SHP77 treated with DMSO at 0.1 percent for 48 hours (cell line): ENCODE measurements around the gene ARHGEF19.
"Not testable (repeated sequence)": the region's sequence is repeated elsewhere in the genome, so short reads cannot be mapped to it uniquely, and the experiment has no call there.

Source experiments
- DNase-seq: peaks from one replicate; lab custom pipeline; 2025; lab: John Stamatoyannopoulos, UW

ARHGEF19 gene

GRCh38 chr1:16212251-16212961 lies at the start of gene ARHGEF19:
Gene ARHGEF19 (minus strand): TSS chr1:16212652. CDS start chr1:16209054, 3,598 bp downstream.
- no peak for DNase-seq

DNA sequence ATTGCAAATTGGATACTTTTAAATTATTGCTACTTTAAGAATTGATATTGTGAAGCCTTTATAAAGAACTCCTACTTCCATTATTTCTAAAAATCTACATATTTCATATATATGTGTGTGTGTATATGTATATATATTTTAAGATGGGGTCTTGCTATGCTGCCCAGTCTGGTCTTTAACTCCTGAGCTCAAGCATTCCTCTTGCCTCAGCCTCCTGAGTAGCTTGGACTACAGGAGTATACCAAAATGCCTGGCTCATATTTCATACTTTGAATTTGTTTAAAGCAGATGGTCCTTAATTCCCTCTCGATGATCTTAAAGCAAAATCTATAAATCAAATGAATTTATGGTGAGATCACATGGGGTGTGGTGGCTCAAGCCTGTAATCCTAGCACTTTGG lies 49.6 kb upstream of the ARHGEF19 start:
- no peak for DNase-seq

- no peak for DNase-seq
Observed at GRCh38 chr1:16260814-16261213, 48.4 kb upstream of the ARHGEF19 start.

DNA sequence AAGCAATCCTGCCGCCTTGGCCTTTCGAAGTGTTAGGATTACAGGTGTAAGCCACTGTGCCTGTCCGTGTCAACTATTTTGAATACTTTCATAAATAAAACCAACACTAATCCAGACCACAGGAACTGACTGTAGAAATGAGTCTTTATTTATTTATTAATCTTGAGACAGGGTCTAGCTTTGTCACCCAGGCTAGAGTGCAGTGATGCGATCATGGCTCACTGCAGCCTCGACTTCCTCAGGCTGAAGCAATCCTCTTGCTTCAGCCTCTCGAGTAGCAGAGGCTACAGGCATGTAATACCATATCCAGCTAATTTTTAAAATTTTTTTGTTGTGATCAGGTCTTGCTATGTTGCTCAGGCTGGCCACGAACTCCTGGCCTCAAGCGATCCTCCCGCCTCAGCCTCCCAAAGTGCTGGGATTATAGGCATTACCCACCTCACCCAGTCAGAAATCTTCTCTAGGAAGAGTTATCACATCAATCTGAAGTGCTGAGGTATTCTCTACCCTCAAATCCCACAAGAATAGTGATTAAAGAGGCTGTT lies 46.2 kb upstream of the ARHGEF19 start:
- DNase-seq = no peak

- DNase-seq = no peak
Observed at GRCh38 chr1:16257968-16258367, 45.5 kb upstream of the ARHGEF19 start.

GRCh38 chr1:16257556-16257955 lies 45.1 kb upstream of the ARHGEF19 start:
- DNase-seq = not testable (repeated sequence)

DNA sequence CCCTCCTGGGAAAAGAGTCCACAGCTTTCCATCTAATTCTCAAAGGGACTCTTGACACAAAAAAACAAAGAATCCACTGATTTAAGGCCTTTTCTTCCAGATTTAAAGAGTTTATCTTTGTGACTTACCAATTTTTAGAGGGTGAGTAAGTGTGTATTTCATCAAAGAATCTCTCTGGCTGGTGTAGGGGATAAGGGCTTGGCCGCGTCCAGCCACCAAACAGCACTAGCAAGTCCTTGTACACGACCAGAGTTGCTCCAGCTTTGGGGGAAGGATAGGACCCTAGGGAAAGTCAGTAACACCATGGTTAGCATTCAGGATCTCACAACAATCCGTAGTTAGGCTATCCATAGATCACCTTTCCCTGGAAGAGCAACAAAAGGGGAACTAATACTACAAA lies 44.0 kb upstream of the ARHGEF19 start:
- no peak for DNase-seq

DNA sequence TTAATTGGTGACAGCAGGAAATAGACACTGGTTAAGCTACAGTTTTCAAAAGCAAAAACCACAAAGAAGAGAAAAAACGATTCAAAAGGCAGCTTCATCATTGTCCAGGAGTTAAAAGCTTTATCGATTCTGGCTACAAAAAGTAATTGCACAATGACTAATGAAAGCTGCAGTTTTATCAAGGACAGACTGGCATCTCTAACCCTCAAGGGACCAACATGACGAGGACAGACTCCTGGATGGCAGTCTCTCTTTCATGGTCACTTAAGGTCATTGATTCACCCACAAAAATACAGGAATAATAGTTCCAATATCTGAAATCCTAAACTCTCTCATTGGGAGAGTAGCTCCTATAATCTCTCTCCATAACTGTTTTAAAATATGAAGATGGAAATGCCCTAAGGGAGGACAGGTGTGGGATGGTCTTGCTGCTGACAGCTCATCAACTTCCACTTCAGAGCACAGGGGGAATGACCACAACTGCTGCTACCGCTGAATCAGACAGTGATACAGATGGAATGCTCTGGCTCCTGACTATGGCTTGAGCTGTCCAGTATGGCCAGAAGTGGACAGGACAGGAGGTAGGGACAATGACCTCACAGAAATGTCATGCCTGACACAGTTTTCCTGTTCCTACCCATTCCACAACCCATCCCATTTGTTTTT lies 41.9 kb upstream of the ARHGEF19 start:
- DNase-seq = no peak

GRCh38 chr1:16253332-16253922 lies 41.0 kb upstream of the ARHGEF19 start:
- no peak for DNase-seq

DNA sequence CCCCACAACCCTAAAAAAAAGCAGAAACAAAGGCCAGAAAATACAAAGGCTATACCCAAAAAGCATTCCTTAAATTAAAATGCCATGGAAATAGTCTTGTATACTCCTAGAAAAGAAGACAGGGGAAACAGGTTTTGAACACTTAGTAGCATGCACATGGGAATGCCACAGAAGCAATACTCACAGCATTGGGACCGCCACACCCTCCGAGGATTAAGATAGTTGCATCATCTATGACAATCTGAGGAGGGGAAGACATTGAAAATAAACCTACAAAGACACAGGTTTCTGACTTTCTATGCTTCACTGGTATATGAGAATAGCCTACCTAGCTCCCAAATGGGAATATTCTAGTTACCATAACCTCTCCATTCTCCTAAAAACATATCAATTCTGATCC lies 40.5 kb upstream of the ARHGEF19 start:
- no peak for DNase-seq

GRCh38 chr1:16251381-16251780 lies 38.9 kb upstream of the ARHGEF19 start:
- no peak for DNase-seq

GRCh38 chr1:16250524-16251251 lies 38.2 kb upstream of the ARHGEF19 start:
- no peak for DNase-seq

GRCh38 chr1:16249596-16250241 lies 37.3 kb upstream of the ARHGEF19 start:
- DNase-seq = peak; percentile 52

GRCh38 chr1:16248603-16249516 lies 36.4 kb upstream of the ARHGEF19 start:
- DNase-seq = peak; percentile 92

DNA sequence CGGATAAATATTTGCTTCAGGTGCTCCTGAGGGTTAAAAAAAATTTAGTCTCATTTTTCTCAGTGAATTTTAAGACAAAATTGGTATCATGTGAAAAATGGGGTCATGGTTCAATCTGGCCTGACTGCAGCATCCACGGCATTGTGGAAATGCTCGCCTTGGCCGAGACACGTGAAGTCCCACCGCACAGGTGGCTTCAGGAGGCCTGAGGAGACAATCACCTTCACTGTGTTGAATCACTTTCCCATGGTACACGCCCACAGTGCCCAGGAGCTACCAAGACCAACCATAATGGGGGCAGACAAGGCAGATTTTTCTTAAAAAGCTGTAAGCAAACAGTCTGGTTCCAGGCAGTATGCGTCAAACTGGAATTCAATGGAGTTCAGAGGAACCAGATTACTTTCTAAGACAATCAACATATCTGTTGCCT lies 35.6 kb upstream of the ARHGEF19 start:
- no peak for DNase-seq

GRCh38 chr1:16247441-16247840 lies 35.0 kb upstream of the ARHGEF19 start:
- no peak for DNase-seq

- no peak for DNase-seq
Observed at GRCh38 chr1:16246961-16247360, 34.5 kb upstream of the ARHGEF19 start.

GRCh38 chr1:16246239-16246638 lies 33.8 kb upstream of the ARHGEF19 start:
- not testable (repeated sequence) for DNase-seq

DNA sequence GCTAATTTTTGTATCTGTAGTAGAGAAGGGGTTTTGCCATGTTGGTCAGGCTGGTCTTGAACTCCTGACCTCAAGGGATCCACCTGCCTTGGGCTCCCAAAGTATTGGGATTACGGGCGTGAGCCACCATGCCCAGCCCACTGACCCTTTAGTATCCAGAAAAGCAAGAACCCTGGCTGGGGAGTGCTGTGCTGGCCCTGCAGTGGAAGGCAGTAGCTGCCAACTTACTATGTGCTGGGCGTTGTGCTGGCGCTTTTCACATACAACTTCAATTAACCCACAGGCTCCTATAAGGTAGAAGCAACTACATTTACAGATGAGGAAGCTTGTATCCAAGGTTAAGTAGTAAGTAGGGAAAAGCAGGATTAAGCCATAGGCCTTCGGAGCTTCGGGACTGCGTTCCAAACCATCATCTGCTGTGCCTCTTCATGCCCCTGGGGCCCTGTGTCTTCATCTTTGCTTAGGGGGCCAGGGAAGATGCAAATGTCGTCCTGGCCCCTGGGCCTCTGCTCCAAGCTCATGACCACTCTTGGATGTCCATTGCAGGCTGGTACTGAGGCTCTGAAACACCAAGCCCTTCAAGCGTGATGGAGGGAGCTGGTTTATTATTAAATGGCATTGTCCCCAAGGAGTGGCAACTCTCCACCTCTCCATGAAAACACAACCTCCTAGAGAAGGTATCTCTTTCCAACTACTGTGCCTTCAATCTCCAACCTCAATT lies 33.2 kb upstream of the ARHGEF19 start:
- DNase-seq = no peak
